GM21447 (cell line): ENCODE results near the gene MYO16.

Experiments used
- ATAC-seq: cut with Tn5 transposase; IDR thresholded peaks from one replicate; pipeline ENCODE4 v1.9.1; 2021; ENCODE audit not compliant: unreplicated experiment

The MYO16 gene

DNA sequence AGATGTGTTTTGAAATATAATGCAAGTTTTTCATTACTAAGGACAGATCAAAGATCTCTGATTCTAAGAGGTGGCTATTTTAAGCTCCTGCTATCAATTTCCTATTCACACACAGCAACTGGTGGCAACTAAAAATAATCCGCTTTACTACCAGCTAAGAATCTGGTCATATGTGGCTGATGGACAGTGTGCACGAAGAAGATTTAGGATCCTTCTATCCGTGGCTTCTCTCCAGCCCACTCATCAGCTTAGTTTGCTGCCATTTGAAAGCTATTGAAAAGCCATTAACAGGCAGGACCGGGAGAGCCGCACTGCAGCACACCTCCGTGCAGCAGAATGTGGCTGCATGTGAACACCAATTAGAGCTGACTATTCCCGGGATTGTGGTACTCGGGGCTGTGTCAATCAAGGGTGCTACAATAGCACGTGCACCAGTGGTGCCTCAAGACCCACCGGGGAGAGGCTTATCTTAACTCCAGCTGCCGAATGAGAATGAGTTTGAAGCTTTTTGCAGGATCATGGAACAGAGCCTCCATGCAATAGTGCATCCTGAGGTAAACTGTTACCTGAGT lies at the start of gene MYO16:
Gene MYO16, plus strand, starts transcription at position 431 of the 572 bp plus-strand sequence. CDS start 234 bp downstream, outside the sequence.
- ATAC-seq: no peak

DNA sequence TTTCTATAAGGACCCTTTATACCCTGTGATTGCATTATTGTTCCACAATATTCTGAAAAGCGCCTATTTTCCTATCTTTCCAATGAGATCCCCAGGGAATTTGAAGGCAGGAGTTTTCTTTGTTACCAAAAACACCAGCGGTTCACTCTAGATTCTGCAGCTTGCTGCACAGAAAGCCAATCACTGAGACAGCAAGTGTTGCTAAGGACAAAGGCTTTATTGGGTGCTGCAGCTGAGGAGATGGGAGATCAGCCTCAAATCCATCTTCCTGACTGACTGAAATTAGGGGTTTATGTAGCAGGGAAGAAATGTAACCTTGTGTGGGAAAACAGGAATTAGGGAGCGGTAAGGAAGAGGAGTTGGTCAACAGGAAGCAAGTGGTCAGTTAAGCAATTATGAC lies 42.6 kb upstream of the MYO16 start:
- no peak for ATAC-seq

DNA sequence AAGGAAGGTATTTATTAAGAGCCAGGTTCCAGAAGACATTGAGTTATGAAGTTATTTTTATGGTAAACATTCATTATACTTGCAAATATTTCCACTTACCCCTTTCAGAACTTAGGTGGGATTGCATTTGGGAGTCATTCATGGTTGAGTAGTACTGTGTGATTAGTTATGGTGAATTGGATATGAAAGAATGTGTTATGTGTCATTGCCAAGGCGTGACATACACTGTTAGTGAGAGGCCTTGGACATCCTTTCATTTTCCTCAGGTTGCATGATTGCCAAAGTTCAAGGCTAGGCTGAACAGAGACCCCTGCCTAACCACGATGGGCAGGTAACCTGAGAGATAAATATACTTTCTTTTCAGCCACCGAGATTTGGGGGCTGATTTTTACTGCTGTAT lies 40.9 kb upstream of the MYO16 start:
- no peak for ATAC-seq

DNA sequence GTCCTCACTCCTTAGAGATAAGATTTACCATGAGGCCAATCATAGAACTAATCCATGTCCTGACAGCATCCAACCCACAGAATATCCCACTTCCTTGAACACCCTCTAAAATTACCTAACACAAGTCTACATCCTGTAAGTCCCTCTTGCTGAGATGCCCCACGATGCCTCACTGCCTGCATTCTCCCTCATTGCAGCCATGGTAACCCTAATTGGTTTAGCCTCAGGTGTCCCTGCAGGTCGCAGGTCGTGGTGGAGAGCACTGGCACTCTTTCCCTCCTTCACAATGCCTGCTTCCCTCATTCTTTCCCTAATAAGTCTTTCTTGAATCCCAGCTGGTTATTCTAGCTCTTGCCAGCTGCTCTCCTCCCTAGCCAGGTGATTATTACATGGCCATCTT lies 35.3 kb upstream of the MYO16 start:
- no peak for ATAC-seq

DNA sequence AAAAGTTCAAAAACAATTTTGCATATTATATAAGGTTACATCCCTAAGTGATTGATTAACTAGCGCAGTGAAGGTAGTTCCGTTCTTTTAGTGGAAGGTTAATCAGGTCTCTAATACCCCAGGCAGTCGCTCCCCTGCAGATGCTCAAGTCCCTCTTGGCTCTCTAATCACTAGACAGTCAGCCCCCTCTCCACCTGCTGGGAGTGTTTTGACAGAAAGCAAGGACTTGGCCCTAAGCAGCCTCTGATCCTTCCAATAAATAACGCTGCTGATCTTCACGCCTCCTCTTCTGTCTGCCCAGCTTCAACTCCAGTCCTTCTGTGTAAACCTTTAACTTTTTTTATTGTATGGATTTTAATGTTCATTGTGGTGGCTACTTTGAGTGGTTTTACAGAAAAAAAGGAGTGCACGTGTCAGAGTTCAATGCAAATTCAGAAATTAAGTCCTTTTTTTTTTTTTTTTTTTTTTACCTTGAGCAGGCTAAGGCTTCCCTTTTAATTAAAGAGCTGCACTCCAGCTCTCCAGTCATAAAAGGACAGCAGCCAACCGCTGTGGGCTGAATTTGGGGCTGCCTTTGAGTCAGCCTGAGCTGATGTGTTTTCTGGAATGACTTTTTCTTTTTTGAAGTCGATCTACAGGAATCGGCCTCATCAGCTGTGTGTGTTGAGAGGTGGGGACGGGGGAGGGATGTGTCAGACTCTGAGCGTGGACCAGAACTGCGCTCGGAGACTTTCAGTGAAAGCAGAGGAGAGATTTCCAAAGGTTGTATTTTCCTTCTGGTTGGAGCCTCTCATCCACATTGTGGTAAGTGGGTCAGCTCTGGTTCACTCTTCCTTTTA lies 33.8 kb upstream of the MYO16 start:
- ATAC-seq: no peak

DNA sequence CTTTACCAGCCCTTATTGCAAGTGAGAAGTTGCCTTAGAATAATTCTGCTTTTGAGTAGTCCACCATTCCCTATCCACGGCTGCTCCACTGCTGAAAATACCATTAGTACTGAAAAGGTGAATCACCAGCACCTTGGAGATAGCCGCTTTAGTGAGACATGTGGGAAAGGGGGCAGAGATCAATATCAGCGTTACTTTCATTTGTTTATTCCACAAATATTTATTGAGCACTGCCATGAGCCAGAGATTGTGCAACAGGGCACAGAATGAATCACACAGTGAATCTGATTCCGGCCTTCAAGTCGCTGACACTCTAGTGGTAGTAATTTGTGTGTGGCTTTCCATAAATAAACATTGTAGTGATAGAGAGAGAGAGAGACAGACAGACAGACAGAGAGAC lies 31.5 kb upstream of the MYO16 start:
- ATAC-seq: no peak

DNA sequence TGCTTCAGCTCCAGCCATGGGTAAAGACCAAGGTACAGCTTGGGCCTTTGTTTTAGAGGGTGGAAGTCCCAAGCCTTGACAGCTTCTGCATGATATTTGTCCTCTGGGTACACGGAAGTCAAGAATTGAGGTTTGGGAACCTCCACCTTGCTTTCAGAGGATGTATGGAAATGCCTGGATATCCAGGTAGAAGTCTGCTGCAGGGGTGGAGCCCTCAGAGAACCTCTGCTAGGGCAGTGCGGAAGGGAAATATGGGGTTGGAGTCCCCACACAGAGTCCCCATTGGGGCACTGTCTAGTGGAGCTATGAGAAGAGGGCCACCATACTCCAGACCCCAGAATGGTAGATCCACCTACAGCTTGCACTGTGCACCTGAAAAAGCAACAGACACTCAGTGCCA lies 23.0 kb upstream of the MYO16 start:
- no peak for ATAC-seq

DNA sequence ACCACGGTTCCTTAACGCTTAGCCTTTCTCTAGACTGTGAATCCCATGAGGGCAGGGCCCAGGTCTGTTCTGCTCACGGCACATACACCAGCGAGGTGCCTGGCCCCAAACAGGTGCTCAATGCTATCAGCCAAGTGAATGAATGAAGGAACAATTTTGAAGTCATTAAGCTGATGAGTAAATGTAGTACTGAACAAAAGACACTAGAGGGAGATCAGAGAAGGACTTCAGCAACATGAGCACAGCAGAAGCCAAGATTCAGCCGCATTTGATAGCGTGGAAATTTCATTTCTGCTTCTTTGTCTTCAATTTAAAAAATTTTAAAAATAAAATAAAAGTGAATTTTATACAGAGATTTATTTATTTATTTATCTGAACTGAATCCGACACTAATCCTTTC lies 20.1 kb upstream of the MYO16 start:
- ATAC-seq: no peak

DNA sequence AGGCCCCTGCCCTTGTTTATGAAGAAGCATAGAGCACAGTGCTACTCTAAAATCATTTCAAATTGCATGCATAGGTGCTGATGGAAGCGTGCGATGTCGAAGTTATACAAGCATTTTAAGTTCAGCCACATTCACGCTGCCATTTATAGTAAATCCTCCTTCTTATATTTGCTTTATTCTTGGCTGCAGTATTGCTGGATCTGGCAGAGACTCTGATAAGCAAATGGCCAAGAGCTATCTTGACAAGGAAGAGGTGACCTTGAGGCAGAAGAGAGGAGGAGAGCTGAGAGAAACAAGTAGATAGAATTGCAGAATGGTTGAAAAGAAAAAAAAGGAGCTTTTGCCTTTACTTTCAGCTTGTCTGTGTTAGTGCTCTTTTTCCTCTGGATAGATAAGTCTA lies 18.9 kb upstream of the MYO16 start:
- ATAC-seq: no peak

DNA sequence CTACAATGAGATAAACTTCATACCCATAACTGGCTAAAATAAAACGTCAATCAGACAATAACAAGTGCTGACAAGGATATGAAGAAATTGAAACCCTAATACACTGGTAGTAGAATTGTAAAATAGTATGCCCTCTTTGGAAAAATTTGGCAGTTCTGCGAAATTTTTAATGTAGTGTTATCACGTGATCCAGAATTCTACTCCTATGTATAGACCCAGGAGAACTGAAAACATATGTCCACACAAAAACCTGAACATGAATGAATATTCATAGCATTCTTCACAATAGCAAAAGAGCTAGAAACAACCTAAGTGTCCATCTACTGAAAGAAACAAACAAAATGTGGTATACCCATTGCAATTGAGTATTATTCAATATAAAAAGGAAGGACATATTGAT lies 14.2 kb upstream of the MYO16 start:
- no peak for ATAC-seq

DNA sequence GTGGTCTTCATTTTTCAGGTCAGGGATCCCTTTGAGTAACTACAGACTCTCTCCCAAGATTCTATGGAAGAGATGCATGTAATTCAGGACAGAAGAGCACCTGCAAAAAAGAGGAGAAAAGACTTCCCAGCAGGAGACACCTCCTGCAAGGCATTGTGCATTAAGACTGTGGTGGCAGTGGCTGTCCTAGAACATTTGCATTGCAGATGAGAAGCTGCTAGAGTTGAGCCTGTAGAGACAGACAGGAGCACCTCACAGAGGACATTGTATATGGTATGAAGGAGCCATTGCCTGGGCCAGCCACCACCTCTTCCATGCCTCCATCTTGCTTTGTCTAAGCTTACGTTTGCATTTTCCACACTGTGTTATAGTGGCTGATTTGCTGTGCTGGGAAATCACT lies 11.2 kb upstream of the MYO16 start:
- ATAC-seq: no peak

DNA sequence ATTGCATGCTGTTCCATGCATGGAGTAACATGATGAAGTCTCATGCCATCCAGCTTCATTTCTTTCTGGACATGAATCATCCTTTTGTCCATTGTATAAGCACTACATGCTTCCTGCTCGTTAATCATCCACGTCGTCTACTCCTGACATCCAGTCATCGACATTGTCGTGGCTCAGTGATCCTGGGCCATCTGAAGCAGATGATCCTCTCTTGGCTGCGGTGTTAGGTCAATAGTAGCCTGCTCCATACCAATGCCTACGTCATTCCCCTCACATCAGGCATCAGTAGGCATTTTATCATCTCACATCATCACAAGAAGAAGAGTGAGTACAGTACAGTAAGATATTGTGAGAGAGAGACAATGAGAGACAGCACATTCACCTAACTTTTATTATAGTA lies 7.9 kb upstream of the MYO16 start:
- no peak for ATAC-seq

DNA sequence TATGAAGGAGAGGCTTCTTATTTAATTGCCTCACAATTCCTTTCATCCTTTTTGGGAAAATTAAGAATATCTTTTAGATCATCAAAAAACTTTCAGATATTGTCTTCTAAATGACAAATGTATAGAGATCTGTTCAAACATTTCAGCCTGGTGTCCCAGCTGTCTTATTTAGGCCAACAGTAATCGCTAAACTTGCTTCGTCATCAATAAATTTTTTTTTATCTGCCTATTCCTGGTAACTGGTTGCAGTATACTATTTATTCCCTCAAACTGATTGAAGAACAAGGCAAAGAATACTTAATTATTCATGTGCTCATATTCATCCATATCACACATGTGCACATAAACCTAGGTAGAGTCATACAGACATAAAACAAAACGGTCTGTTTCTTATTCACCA lies 5.3 kb upstream of the MYO16 start:
- no peak for ATAC-seq

DNA sequence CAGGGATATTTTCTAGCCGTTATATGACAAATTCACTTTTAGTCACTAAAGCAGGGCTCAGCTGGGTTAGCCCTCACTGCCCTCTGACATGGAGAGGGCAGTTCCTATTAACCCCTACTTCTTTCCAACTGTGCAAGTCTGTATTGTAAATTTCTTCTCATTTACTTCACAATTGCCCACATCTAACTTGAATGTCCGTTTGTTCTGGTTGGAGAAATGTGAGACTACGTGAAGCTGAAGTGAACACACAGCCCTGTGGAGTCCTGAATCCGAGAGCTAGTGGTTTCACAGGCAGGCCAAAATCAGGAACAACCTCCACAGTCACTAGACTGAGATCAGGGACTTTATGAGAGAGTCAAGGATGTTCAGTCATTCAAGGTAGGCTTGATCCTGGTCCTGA lies 4.4 kb upstream of the MYO16 start:
- no peak for ATAC-seq

DNA sequence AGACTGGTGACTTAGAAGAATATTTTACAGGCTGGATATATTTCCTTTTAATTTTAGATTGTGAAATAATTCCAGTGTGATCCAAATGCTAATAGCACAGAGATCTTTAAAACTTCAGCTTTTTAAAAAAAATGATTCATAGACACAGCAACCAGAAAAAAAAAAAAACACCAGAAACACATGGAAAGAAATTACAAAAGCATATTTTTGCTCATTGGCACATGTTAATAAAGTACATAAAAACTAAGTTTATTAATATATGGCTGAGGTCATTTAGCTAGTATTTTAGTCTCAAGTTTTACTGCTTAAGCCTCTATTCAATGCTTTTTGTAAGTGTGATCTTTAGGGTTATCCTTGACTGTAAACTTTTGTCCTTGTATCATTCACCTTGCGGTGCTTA lies 577 bp downstream of the MYO16 start:
- no peak for ATAC-seq

DNA sequence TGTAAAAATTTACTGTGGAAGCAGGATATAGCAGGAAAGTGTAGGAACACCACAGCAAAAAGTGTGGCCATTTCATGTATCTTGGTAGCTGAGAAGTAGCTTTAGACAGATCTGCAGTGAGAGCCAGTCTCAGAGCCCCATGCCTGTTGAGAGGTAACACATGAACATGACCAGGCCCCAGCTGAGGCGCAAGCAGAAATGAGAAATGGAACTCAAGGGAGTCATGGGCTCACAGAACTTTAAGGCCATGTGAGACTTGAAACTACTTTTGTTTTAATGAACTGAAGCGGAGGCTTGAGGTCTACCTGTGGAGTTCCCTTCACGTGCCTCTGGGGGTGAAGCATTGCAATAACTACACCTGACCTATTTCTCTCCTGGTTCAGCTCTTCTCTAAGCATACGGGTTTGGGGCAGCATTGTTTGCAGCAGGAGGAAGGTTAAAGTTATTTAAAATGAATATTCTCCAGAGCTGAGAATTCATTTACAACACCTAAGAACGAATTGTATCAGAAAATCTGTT lies 3.3 kb downstream of the MYO16 start:
- ATAC-seq: no peak

DNA sequence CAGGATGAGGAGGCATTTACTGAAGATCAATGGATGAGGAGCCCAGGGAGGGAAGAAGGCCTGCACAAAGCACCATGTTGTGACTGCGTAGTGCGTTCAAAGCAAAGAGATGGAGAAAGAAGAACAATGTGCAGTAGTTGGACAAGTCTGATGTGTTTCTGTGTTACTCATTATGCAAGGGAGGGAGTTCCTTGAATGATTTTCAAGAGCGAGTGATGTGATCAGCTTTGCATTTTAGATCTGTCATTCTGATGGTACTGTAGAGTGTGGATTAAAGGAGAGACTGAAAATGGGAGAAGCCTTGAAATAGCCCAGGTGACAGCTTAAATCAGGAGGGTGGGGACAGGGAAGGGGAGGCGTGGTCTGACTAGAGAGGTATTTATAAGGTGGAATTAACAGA lies 9.5 kb downstream of the MYO16 start:
- no peak for ATAC-seq

DNA sequence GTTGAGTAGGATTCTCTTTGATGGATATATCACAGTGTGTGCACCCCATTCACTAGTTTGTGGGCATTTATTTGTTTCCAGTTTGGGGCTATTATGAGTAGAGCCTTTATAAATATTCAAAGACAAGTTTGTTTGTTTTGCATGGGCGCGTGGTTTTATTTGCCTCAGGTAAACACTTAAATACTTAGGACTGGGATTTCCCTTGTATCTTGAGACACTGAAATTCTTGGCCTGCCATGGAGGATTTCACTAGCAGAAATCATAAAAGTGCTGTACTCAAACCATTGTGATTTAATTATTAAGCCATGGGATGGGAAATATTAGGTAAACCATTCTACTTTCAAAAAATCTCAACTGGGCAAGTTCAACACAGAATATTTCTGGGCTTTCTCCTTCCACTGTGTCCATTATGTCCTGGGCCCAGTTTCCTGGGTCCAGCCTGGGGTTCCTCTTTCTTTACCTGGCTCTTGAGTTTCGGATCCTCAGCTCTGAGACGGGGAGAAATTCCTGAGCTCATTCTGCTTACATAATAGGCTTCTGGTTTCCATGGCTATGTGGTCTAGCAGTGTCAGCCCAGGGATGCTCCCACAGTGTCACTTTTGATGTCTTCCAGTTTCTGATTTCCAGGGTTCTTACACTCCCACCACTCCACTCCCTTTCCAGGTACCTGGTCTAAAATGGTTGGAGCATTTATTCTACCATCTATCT lies 14.4 kb downstream of the MYO16 start:
- ATAC-seq: no peak

DNA sequence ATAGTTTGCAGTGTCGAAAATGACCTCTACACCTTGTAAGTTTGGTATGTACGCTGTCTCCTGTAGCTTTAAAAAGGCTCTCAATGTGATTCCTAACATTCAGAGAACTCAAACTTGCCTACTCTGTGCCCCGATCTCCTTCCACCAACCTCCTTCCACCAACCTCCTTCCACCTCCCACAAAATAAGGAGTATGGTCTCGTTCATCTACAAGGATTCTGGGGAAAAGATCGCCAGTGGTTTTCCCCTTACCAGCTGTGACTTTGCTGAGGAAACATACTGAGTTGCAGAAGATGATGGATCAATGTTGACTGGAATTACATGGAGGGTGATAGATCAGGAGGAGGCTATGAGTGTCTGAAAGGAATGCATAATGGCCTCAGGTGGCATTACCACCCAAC lies 16.0 kb downstream of the MYO16 start:
- ATAC-seq: no peak

DNA sequence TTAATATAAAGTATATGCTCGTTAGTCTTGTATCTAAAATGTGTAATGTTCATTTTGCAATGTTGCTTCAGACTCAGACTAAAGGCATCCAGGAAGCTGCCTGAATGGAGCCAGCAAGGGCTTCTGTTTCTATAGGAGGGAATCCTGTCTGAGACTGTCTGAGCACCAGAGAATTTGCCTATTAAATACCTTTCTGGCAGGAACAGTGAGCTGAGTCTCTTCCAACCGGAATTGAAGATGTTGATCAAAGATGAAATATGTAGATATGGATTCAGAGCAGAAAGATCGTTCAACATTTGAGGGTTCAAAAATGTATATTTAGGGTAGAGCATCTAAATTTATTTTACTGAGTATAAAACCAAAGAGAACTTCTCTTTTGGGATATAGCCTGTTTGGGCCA lies 20.9 kb downstream of the MYO16 start:
- no peak for ATAC-seq

DNA sequence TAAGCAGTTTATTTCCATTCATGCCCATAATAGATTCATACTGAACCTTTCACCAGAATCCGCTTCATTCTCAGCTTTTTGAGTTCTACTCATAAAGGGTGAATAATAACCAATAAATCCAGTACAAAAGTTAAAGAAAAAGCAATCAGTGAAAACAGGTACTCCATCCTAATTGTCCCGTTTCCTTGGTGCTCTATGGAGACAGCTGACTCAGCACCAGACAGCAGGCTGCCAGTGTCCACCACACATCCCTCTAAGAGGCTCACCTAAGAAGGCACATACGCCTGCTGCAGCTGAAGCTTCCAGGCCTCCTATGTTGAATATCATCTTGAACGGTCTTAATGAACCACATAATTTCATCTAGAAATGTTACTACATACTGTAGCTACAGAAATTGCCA lies 27.3 kb downstream of the MYO16 start:
- ATAC-seq: no peak

DNA sequence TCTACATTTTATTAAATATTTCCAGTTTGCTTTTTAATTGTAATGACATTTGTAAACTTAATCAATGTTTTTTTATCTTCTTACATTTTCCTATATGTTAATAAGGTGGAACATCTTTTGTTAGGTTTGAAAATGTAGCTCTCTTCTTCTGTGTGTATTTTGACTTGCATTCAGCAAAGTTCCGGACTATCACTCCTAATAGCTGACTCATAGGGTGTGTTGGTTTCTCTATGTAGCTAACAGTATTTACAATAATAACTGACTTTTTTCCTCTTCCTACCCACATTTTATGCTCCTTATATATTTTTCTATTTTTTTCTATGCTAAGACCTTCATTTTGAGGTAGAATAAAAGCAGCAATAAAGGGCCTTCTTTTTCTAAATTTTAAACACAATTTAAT lies 28.1 kb downstream of the MYO16 start:
- ATAC-seq: no peak
